Measurements from ENCODE around the gene DNASE1L3. TPM values are rescaled to one million over a fixed set of nuclear protein-coding genes. Genes with fewer than 3 reads are reported as not detected.

The DNASE1L3 gene
- total and polyA plus RNA-seq, 2 experiments from 2014 or later, result not detected

DNA sequence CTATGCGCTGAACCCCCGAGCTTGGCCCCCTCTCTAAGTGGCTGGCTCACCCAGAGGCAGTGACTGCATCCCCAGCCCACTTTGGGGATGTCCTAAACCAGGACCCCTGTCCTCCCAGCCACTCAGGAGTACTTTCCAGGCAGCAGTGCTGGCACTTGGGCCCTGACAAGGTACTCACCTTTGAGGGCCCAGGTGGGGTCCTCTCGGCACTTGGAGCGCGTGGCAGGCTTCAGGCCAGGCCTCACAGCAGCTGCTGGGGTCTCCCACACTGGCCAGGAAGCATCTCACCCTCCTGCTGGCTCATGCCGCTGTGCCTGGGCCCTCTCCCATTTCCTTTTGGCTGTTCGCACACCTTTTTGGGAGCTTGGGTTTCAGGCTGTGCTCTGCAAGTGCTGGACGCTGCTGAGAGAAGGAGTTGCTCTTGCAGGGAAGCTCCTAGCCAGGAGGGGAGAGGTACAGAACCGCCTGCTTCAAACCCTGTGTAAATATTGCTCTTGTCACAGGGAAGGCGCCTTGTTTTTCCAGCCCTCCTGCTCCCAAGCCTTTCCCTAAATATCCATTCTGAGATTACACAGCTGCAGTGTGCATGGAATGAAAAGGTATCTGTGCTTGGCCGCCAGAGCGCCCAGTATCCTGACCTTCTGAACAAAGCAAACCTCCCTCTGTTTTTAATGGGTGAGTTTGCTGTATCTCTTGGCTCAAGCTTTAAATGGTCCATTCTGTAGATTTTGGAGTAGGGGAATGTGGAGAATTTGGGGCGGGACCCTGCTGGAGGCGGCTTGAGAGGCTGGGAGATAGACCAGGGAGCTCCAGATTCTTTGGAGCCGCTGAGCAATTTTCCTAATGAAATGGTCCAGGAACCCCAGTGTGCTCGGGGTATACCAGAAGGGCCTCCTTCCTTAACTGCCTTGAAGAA is 45.6 kb downstream of the DNASE1L3 start:
- Histone ChIP-seq H3K36me3 (ENCODE audit: insufficient read depth) (peaks cover 20% of the 10 kb centered on the region), H3K27me3 (ENCODE audit: insufficient read depth) (no peaks in the 10 kb centered on the region), H3K9me2 (ENCODE audit: insufficient read depth) (no peaks in the 10 kb centered on the region), H3K4me1 (ENCODE audit: insufficient read depth) (no peaks in the 10 kb centered on the region; the same call in none of the 2 replicates), H3K4me2 (no peak overlapping the region), H3K27ac (ENCODE audit: low read depth) (peak overlapping the region; percentile 79), H3F3A (replicated peaks; ENCODE audit: low read depth) (no peaks in the 10 kb centered on the region), H3K4me3 (no peak overlapping the region), H3K79me2 (replicated peaks; ENCODE audit: insufficient read depth) (no peaks in the 10 kb centered on the region), H2AFZ (no peak overlapping the region), H4K20me1 (replicated peaks; ENCODE audit: insufficient read depth) (peaks cover 10% of the 10 kb centered on the region; the same call in 1 of the 2 replicates)
- Mint-ChIP-seq H3K9me3 (no peaks in the 10 kb centered on the region; the same call in 2 of the 3 replicates), H3K27ac (peak overlapping the region; percentile 76; the same call in 1 of the 2 replicates), H3K36me3 (ENCODE audit: low read depth) (peaks cover 47% of the 10 kb centered on the region), H3K4me1 (no peaks in the 10 kb centered on the region), H3K4me3 (no peak overlapping the region), H3K27me3 (ENCODE audit: insufficient read depth, low read depth, poor library complexity) (peaks cover 16% of the 10 kb centered on the region)
- ATAC-seq (no peak; the same call in 1 of the 3 replicates), DNase-seq (ENCODE audit: low spot score) (peak; percentile 66)
- TF ChIP-seq NANOG (IDR thresholded peaks at IDR 0.05; ENCODE audit: borderline replicate concordance) (no peak), CREB1 (CRISPR knock-in tag; IDR thresholded peaks at IDR 0.05; ENCODE audit: low read depth) (no peak), JUNB (IDR thresholded peaks at IDR 0.05; ENCODE audit: unreplicated experiment) (no peak), ZNF114 (CRISPR knock-in tag; IDR thresholded peaks at IDR 0.05) (no peak), EZH2 (IDR thresholded peaks at IDR 0.05; ENCODE audit: low read depth, unreplicated experiment) (no peak), STAT1 (IDR thresholded peaks at IDR 0.05; ENCODE audit: unreplicated experiment) (no peak), EZH2phosphoT487 (IDR thresholded peaks at IDR 0.05; ENCODE audit: unreplicated experiment) (no peak), POLR2AphosphoS5 (IDR thresholded peaks at IDR 0.05; ENCODE audit: low read depth) (no peak), ZNF331 (CRISPR knock-in tag; IDR thresholded peaks at IDR 0.05; ENCODE audit: low read depth) (no peak)
- TF ChIP-seq, protein P1, sequence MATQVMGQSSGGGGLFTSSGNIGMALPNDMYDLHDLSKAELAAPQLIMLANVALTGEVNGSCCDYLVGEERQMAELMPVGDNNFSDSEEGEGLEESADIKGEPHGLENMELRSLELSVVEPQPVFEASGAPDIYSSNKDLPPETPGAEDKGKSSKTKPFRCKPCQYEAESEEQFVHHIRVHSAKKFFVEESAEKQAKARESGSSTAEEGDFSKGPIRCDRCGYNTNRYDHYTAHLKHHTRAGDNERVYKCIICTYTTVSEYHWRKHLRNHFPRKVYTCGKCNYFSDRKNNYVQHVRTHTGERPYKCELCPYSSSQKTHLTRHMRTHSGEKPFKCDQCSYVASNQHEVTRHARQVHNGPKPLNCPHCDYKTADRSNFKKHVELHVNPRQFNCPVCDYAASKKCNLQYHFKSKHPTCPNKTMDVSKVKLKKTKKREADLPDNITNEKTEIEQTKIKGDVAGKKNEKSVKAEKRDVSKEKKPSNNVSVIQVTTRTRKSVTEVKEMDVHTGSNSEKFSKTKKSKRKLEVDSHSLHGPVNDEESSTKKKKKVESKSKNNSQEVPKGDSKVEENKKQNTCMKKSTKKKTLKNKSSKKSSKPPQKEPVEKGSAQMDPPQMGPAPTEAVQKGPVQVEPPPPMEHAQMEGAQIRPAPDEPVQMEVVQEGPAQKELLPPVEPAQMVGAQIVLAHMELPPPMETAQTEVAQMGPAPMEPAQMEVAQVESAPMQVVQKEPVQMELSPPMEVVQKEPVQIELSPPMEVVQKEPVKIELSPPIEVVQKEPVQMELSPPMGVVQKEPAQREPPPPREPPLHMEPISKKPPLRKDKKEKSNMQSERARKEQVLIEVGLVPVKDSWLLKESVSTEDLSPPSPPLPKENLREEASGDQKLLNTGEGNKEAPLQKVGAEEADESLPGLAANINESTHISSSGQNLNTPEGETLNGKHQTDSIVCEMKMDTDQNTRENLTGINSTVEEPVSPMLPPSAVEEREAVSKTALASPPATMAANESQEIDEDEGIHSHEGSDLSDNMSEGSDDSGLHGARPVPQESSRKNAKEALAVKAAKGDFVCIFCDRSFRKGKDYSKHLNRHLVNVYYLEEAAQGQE (IDR thresholded peaks at IDR 0.05; ENCODE audit: unreplicated experiment), result no peak
- TF ChIP-seq, protein P2, sequence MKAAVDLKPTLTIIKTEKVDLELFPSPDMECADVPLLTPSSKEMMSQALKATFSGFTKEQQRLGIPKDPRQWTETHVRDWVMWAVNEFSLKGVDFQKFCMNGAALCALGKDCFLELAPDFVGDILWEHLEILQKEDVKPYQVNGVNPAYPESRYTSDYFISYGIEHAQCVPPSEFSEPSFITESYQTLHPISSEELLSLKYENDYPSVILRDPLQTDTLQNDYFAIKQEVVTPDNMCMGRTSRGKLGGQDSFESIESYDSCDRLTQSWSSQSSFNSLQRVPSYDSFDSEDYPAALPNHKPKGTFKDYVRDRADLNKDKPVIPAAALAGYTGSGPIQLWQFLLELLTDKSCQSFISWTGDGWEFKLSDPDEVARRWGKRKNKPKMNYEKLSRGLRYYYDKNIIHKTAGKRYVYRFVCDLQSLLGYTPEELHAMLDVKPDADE (IDR thresholded peaks at IDR 0.05), result no peak
- TF ChIP-seq, protein P3, sequence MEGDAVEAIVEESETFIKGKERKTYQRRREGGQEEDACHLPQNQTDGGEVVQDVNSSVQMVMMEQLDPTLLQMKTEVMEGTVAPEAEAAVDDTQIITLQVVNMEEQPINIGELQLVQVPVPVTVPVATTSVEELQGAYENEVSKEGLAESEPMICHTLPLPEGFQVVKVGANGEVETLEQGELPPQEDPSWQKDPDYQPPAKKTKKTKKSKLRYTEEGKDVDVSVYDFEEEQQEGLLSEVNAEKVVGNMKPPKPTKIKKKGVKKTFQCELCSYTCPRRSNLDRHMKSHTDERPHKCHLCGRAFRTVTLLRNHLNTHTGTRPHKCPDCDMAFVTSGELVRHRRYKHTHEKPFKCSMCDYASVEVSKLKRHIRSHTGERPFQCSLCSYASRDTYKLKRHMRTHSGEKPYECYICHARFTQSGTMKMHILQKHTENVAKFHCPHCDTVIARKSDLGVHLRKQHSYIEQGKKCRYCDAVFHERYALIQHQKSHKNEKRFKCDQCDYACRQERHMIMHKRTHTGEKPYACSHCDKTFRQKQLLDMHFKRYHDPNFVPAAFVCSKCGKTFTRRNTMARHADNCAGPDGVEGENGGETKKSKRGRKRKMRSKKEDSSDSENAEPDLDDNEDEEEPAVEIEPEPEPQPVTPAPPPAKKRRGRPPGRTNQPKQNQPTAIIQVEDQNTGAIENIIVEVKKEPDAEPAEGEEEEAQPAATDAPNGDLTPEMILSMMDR (conservative IDR thresholded peaks at IDR 0.05; ENCODE audit: low read depth in 2 of 2), result no peak
- TF ChIP-seq, protein P4, sequence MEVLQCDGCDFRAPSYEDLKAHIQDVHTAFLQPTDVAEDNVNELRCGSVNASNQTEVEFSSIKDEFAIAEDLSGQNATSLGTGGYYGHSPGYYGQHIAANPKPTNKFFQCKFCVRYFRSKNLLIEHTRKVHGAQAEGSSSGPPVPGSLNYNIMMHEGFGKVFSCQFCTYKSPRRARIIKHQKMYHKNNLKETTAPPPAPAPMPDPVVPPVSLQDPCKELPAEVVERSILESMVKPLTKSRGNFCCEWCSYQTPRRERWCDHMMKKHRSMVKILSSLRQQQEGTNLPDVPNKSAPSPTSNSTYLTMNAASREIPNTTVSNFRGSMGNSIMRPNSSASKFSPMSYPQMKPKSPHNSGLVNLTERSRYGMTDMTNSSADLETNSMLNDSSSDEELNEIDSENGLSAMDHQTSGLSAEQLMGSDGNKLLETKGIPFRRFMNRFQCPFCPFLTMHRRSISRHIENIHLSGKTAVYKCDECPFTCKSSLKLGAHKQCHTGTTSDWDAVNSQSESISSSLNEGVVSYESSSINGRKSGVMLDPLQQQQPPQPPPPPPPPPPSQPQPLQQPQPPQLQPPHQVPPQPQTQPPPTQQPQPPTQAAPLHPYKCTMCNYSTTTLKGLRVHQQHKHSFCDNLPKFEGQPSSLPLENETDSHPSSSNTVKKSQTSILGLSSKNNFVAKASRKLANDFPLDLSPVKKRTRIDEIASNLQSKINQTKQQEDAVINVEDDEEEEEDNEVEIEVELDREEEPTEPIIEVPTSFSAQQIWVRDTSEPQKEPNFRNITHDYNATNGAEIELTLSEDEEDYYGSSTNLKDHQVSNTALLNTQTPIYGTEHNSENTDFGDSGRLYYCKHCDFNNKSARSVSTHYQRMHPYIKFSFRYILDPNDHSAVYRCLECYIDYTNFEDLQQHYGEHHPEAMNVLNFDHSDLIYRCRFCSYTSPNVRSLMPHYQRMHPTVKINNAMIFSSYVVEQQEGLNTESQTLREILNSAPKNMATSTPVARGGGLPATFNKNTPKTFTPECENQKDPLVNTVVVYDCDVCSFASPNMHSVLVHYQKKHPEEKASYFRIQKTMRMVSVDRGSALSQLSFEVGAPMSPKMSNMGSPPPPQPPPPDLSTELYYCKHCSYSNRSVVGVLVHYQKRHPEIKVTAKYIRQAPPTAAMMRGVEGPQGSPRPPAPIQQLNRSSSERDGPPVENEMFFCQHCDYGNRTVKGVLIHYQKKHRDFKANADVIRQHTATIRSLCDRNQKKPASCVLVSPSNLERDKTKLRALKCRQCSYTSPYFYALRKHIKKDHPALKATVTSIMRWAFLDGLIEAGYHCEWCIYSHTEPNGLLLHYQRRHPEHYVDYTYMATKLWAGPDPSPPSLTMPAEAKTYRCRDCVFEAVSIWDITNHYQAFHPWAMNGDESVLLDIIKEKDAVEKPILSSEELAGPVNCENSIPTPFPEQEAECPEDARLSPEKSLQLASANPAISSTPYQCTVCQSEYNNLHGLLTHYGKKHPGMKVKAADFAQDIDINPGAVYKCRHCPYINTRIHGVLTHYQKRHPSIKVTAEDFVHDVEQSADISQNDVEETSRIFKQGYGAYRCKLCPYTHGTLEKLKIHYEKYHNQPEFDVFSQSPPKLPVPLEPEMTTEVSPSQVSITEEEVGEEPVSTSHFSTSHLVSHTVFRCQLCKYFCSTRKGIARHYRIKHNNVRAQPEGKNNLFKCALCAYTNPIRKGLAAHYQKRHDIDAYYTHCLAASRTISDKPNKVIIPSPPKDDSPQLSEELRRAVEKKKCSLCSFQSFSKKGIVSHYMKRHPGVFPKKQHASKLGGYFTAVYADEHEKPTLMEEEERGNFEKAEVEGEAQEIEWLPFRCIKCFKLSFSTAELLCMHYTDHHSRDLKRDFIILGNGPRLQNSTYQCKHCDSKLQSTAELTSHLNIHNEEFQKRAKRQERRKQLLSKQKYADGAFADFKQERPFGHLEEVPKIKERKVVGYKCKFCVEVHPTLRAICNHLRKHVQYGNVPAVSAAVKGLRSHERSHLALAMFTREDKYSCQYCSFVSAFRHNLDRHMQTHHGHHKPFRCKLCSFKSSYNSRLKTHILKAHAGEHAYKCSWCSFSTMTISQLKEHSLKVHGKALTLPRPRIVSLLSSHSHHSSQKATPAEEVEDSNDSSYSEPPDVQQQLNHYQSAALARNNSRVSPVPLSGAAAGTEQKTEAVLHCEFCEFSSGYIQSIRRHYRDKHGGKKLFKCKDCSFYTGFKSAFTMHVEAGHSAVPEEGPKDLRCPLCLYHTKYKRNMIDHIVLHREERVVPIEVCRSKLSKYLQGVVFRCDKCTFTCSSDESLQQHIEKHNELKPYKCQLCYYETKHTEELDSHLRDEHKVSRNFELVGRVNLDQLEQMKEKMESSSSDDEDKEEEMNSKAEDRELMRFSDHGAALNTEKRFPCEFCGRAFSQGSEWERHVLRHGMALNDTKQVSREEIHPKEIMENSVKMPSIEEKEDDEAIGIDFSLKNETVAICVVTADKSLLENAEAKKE (CRISPR knock-in tag; IDR thresholded peaks at IDR 0.05), result no peak

Data from GM23338 (cell line).